Renal cortex interstitium (tissue), 11 donors: ENCODE data around the gene RALGAPA2. TPM values are rescaled to one million over a fixed set of nuclear protein-coding genes. Genes with fewer than 3 reads are reported as not detected.

Experiments
- DNase-seq, 11 donors: peaks; one replicate each; pipeline ENCODE4 v3.0.0-alpha.2; 2013; ENCODE audit warnings: low read depth in 9 of 11, low spot score in 4 of 11; ENCODE audit errors: extremely low read depth in 1 of 11
- polyA plus RNA-seq, 3 donors: library from polyadenylated mRNA; unstranded; fragments of 120-200 nt; gene quantifications; one replicate each; pipeline ENCODE4 v1.2.1, GENCODE V29; 2013; ENCODE audit not compliant: insufficient read length in 3 of 3

Gene RALGAPA2
- polyA plus RNA-seq, 3 donors = 17.4 to 21.7 (median 17.7) TPM

GRCh38 chr20:20437314-20437713, 275.1 kb downstream of the RALGAPA2 start:
- DNase-seq = no peak

- DNase-seq = no peak
Measured at GRCh38 chr20:20436689-20437088, 275.8 kb downstream of the RALGAPA2 start.

GRCh38 chr20:20435453-20435852, 277.0 kb downstream of the RALGAPA2 start:
- no peak for DNase-seq

- DNase-seq = no peak
Measured at GRCh38 chr20:20432618-20433286, 279.7 kb downstream of the RALGAPA2 start.

GRCh38 chr20:20430066-20430465, 282.4 kb downstream of the RALGAPA2 start:
- no peak for DNase-seq

- DNase-seq = no peak
Measured at GRCh38 chr20:20428067-20428466, 284.4 kb downstream of the RALGAPA2 start.

- DNase-seq = no peak
Measured at GRCh38 chr20:20427227-20427864, 285.1 kb downstream of the RALGAPA2 start.

GRCh38 chr20:20426655-20426907, 285.9 kb downstream of the RALGAPA2 start:
- DNase-seq = no peak

GRCh38 chr20:20425823-20426654, 286.4 kb downstream of the RALGAPA2 start:
- no peak for DNase-seq

GRCh38 chr20:20423117-20423516, 289.3 kb downstream of the RALGAPA2 start:
- no peak for DNase-seq

GRCh38 chr20:20417876-20418676, 294.4 kb downstream of the RALGAPA2 start:
- DNase-seq = no peak

GRCh38 chr20:20415321-20415720, 297.1 kb downstream of the RALGAPA2 start:
- no peak for DNase-seq

GRCh38 chr20:20414640-20415220, 297.7 kb downstream of the RALGAPA2 start:
- DNase-seq = no peak

- no peak for DNase-seq
Measured at GRCh38 chr20:20413810-20414281, 298.6 kb downstream of the RALGAPA2 start.

GRCh38 chr20:20412750-20413149, 299.7 kb downstream of the RALGAPA2 start:
- DNase-seq = no peak

- DNase-seq = no peak
Measured at GRCh38 chr20:20411836-20412235, 300.6 kb downstream of the RALGAPA2 start.

GRCh38 chr20:20411402-20411801, 301.0 kb downstream of the RALGAPA2 start:
- DNase-seq = no peak

- no peak for DNase-seq
Measured at GRCh38 chr20:20410678-20411077, 301.8 kb downstream of the RALGAPA2 start.

GRCh38 chr20:20409331-20409730, 303.1 kb downstream of the RALGAPA2 start:
- no peak for DNase-seq
